NB4 (cell line): ENCODE results near the gene ZNF644.
"Not testable (repeated sequence)": the region's sequence is repeated elsewhere in the genome, so short reads cannot be mapped to it uniquely, and the experiment has no call there.

Experiments
- DNase-seq: peaks from one replicate; pipeline ENCODE4 v3.0.0; 2010; ENCODE audit warnings: low read depth
- H3K4me3 ChIP-seq: one replicate; pipeline ENCODE4 v1.5.1; 2011; ENCODE audit warnings: mild to moderate bottlenecking, low read depth, low read length, moderate library complexity
- MYC ChIP-seq: IDR thresholded peaks from 2 replicates; pipeline ENCODE4 v1.6.1; 2011; ENCODE audit warnings: low read depth, low read length
- POLR2A ChIP-seq: IDR thresholded peaks from 2 replicates; pipeline ENCODE4 v1.6.1; 2011; ENCODE audit warnings: mild to moderate bottlenecking; ENCODE audit not compliant: insufficient read length; ENCODE audit errors: extremely low read depth
- TF ChIP-seq, protein P1 (sequence below): IDR thresholded peaks from 2 replicates; pipeline ENCODE4 v1.6.1; 2011; ENCODE audit warnings: low read depth, low read length
- TF ChIP-seq, protein P2 (sequence below): IDR thresholded peaks from one replicate; pipeline ENCODE4 v1.5.1; 2012; ENCODE audit warnings: low read depth, low read length

The ZNF644 gene

DNA sequence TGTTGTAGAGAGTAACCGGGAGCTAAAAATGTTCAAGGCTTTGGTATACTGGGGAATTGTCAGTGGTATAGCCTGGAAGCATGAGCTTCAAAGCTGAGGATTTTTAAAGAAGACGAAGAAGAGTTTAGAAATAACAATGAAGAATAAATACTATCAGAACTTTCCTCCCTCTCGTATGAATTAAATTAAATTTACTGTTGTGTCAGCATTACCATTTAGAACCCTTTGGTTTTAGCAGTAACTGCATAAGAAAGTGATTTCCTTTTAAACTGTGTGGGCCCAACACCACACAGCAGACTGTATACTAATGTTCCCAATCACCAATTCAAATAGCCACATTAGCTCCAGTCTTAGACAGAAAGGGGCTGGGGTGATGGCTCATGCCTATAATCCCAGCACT, 122.6 kb downstream of the ZNF644 start:
- DNase-seq = no peak
- H3K4me3 ChIP-seq = no peak overlapping the region
- TF ChIP-seq, protein P1, sequence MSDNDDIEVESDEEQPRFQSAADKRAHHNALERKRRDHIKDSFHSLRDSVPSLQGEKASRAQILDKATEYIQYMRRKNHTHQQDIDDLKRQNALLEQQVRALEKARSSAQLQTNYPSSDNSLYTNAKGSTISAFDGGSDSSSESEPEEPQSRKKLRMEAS = no peak
- TF ChIP-seq MYC = no peak
- TF ChIP-seq, protein P2, sequence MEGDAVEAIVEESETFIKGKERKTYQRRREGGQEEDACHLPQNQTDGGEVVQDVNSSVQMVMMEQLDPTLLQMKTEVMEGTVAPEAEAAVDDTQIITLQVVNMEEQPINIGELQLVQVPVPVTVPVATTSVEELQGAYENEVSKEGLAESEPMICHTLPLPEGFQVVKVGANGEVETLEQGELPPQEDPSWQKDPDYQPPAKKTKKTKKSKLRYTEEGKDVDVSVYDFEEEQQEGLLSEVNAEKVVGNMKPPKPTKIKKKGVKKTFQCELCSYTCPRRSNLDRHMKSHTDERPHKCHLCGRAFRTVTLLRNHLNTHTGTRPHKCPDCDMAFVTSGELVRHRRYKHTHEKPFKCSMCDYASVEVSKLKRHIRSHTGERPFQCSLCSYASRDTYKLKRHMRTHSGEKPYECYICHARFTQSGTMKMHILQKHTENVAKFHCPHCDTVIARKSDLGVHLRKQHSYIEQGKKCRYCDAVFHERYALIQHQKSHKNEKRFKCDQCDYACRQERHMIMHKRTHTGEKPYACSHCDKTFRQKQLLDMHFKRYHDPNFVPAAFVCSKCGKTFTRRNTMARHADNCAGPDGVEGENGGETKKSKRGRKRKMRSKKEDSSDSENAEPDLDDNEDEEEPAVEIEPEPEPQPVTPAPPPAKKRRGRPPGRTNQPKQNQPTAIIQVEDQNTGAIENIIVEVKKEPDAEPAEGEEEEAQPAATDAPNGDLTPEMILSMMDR = no peak
- no peak for TF ChIP-seq POLR2A

DNA sequence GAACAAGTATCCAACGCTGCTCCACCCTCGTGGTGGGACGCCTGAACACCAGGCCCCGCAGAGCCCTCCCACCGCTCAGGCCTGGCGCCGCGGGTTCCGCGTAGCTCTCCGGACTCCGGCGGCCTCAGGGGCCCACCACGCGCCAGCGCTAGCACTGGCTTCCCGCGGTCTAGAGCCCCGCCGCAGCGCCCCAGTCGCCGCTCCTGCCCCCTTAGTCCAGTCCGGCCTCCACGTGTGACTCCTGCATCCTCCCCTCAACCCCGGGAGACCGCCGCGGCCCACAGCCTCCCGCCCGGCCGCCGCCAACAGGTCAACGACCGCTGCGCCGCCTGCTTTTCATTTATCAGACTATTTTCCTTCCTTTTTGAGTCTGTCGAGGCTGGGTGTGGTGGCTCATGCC, 128.2 kb downstream of the ZNF644 start:
- not testable (repeated sequence) for DNase-seq

DNA sequence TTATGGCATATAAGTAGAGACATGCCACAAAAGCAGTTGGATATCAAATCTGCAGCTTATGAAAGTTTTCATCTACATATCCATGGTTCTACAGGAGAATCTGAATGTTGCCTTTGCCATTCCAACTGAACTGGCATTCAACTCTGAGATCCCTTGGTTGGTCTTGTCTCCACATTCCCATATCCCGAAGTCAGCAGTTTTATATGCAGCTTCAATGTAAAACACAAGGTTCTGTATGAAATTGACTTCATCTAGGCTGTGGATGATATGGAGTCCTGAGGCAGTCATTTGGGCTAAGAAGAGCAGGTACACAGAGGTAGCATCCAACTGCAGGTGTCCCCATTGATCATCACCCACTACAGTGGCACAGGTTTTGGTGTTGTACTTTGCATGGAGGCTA, 129.0 kb downstream of the ZNF644 start:
- H3K4me3 ChIP-seq, DNase-seq: not testable (repeated sequence)

More for the DNA sequence above, 128.2 kb downstream of the ZNF644 start:
- H3K4me3 ChIP-seq = not testable (repeated sequence)

DNA sequence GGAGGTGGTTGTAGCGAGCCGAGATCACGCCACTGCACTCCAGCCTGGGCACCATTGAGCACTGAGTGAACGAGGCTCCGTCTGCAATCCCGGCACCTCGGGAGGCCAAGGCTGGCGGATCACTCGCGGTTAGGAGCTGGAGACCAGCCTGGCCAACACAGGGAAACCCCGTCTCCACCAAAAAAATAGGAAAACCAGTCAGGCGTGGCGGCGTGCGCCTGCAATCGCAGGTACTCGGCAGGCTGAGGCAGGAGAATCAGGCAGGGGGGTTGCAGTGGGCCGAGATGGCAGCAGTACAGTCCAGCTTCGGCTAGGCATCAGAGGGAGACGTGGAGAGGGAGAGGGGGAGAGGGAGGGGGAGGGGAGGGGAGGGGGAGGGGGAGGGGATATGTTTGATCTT, 129.6 kb downstream of the ZNF644 start:
- H3K4me3 ChIP-seq, DNase-seq: not testable (repeated sequence)

DNA sequence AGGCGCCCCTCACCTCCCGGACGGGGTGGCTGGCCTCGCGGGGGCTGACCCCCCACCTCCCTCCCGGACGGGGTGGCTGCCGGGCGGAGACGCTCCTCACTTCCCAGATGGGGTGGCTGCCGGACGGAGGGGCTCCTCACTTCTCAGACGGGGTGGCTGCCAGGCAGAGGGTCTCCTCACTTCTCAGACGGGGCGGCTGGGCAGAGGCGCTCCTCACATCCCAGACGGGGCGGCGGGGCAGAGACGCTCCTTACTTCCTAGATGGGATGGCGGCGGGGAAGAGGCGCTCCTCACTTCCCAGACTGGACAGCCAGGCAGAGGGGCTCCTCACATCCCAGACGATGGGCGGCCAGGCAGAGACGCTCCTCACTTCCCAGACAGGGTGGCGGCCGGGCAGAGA, 130.1 kb downstream of the ZNF644 start:
- DNase-seq = not testable (repeated sequence)

DNA sequence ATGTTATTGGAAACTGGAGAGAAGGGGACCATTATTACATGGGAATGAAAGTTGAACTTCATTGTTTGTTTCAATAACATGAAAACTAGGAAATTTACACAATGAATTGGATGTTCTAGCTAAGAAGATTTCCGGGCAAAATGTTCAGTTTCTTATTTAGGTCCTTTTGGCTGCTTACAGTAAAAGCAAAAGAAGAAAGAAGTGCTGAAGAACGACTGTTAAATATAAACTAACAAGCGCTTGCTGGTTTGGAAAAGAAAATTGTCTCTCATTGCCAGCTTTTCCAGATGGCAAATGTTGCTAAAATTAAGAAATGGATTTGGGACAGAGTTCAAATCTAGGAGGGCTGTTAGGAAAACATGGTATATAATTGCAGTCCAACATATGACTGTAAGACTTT, 139.6 kb downstream of the ZNF644 start:
- TF ChIP-seq, protein P2 = no peak
- TF ChIP-seq, protein P1 = no peak
- no peak for TF ChIP-seq POLR2A
- no peak for TF ChIP-seq MYC
- DNase-seq = no peak
- H3K4me3 ChIP-seq = no peak overlapping the region

More for the DNA sequence above, 130.1 kb downstream of the ZNF644 start:
- H3K4me3 ChIP-seq = not testable (repeated sequence)

DNA sequence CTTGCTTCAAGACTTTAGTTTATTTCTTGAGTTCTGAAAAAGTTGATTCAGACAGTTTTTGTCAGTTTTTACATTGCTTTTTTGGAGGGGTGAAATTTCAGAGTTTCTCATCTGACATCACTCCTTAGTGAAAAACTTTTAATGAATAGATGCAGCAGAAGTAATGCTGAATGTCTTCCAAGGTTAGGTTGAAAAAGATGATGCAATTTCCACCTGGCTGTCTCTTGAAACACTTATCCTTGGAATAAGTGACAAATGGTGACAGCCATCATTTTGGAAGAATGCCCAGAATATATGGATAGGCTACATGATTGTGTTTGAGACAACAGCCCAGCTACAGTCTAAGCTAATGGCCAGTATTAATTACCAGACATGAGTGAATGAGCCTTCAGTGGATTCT, 140.8 kb downstream of the ZNF644 start:
- H3K4me3 ChIP-seq = no peak overlapping the region
- no peak for DNase-seq
- TF ChIP-seq, protein P2 = no peak
- TF ChIP-seq, protein P1 = no peak
- no peak for TF ChIP-seq MYC
- TF ChIP-seq POLR2A = no peak

DNA sequence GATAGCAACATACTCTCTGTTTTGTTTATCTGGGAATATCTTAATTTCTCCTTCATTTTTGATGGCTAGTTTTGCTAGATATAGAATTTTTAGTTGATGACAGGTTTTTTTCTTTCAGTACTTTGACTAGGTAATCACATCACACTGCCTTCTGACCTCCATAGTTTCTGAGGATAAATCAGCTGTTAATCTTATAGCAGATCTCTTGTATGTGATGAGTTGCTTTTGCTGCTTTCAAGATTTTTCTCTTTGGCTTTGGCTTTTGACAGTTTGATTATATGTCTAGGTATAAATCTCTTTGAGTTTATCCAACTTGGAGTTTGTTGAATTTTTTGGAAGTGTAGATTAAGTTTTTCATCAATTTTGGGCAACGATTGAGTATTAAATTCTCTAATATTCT, 142.6 kb downstream of the ZNF644 start:
- no peak overlapping the region for H3K4me3 ChIP-seq
- DNase-seq = no peak
- TF ChIP-seq, protein P2 = no peak
- TF ChIP-seq, protein P1 = no peak
- TF ChIP-seq MYC (no peak), POLR2A (no peak)
